Liver (tissue), 3 donors: ENCODE data around the gene C19orf25.

Experiments
- EGR1 ChIP-seq, 2 donors: IDR thresholded peaks; 2 replicates each; pipeline ENCODE4 v1.6.1; 2016 to 2018; ENCODE audit warnings: antibody characterized with exemption in 2 of 2, low read depth in 2 of 2
- GABPA ChIP-seq, 2 donors: IDR thresholded peaks in 1 of 2; conservative IDR thresholded peaks in 1 of 2; 2 replicates each; pipeline ENCODE4 v1.6.1; 2016; ENCODE audit warnings: antibody characterized with exemption in 2 of 2, mild to moderate bottlenecking in 1 of 2, moderate library complexity in 1 of 2
- JUND ChIP-seq, 2 donors: IDR thresholded peaks; 2 replicates each; pipeline ENCODE4 v1.6.1; 2016; ENCODE audit warnings: antibody characterized with exemption in 2 of 2
- NR2F2 ChIP-seq: IDR thresholded peaks from 2 replicates; pipeline ENCODE4 v1.6.1; 2016; ENCODE audit warnings: antibody characterized with exemption
- RAD21 ChIP-seq, 2 donors: IDR thresholded peaks; 2 replicates each; pipeline ENCODE4 v1.6.1; 2016; ENCODE audit warnings: antibody characterized with exemption in 2 of 2, mild to moderate bottlenecking in 2 of 2
- SP1 ChIP-seq: IDR thresholded peaks from 2 replicates; pipeline ENCODE4 v1.6.1; 2018; ENCODE audit warnings: antibody characterized with exemption, mild to moderate bottlenecking
- TAF1 ChIP-seq: conservative IDR thresholded peaks from 2 replicates; pipeline ENCODE4 v1.6.1; 2016; ENCODE audit warnings: antibody characterized with exemption, mild to moderate bottlenecking
- YY1 ChIP-seq: IDR thresholded peaks from 2 replicates; pipeline ENCODE4 v1.6.1; 2016; ENCODE audit warnings: antibody characterized with exemption, mild to moderate bottlenecking
- TF ChIP-seq, protein P1 (sequence below): fragments of 150-350 bp; IDR thresholded peaks from 2 replicates; pipeline ENCODE4 v1.5.1; 2017; ENCODE audit warnings: improper control_type of control experiment, low read depth, low read length; ENCODE audit not compliant: missing input control
- TF ChIP-seq, protein P2 (sequence below): IDR thresholded peaks from 2 replicates; pipeline ENCODE4 v1.6.1; 2016; ENCODE audit warnings: antibody characterized with exemption
- TF ChIP-seq, protein P3 (sequence below): IDR thresholded peaks from 2 replicates; pipeline ENCODE4 v1.6.1; 2016; ENCODE audit warnings: antibody characterized with exemption
- TF ChIP-seq, protein P4 (sequence below): IDR thresholded peaks from 2 replicates; pipeline ENCODE4 v1.6.1; 2016; ENCODE audit warnings: antibody characterized with exemption, mild to moderate bottlenecking
- TF ChIP-seq, protein P5 (sequence below): IDR thresholded peaks from 2 replicates; pipeline ENCODE4 v1.6.1; 2016; ENCODE audit warnings: antibody characterized with exemption
- donor health status: healthy.
- donor health status: healthy.

GRCh38 chr19:1465191-1466016 lies 13.6 kb downstream of the C19orf25 start:
- TF ChIP-seq, protein P1, sequence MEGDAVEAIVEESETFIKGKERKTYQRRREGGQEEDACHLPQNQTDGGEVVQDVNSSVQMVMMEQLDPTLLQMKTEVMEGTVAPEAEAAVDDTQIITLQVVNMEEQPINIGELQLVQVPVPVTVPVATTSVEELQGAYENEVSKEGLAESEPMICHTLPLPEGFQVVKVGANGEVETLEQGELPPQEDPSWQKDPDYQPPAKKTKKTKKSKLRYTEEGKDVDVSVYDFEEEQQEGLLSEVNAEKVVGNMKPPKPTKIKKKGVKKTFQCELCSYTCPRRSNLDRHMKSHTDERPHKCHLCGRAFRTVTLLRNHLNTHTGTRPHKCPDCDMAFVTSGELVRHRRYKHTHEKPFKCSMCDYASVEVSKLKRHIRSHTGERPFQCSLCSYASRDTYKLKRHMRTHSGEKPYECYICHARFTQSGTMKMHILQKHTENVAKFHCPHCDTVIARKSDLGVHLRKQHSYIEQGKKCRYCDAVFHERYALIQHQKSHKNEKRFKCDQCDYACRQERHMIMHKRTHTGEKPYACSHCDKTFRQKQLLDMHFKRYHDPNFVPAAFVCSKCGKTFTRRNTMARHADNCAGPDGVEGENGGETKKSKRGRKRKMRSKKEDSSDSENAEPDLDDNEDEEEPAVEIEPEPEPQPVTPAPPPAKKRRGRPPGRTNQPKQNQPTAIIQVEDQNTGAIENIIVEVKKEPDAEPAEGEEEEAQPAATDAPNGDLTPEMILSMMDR: peak; percentile 49
- TF ChIP-seq, protein P2, sequence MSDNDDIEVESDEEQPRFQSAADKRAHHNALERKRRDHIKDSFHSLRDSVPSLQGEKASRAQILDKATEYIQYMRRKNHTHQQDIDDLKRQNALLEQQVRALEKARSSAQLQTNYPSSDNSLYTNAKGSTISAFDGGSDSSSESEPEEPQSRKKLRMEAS: no peak
- TF ChIP-seq RAD21 (IDR thresholded peaks at IDR 0.05) (peak in 1 of 2 donors; percentile 62), SP1 (no peak), JUND (IDR thresholded peaks at IDR 0.05) (no peak), YY1 (no peak), EGR1 (IDR thresholded peaks at IDR 0.05; ENCODE audit: low read depth in 2 of 2) (no peak), GABPA (IDR thresholded peaks at IDR 0.05 in 1 of 2, conservative IDR thresholded peaks at IDR 0.05 in 1 of 2) (no peak), TAF1 (no peak), NR2F2 (no peak)
- TF ChIP-seq, protein P3, sequence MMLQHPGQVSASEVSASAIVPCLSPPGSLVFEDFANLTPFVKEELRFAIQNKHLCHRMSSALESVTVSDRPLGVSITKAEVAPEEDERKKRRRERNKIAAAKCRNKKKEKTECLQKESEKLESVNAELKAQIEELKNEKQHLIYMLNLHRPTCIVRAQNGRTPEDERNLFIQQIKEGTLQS: no peak
- TF ChIP-seq, protein P4, sequence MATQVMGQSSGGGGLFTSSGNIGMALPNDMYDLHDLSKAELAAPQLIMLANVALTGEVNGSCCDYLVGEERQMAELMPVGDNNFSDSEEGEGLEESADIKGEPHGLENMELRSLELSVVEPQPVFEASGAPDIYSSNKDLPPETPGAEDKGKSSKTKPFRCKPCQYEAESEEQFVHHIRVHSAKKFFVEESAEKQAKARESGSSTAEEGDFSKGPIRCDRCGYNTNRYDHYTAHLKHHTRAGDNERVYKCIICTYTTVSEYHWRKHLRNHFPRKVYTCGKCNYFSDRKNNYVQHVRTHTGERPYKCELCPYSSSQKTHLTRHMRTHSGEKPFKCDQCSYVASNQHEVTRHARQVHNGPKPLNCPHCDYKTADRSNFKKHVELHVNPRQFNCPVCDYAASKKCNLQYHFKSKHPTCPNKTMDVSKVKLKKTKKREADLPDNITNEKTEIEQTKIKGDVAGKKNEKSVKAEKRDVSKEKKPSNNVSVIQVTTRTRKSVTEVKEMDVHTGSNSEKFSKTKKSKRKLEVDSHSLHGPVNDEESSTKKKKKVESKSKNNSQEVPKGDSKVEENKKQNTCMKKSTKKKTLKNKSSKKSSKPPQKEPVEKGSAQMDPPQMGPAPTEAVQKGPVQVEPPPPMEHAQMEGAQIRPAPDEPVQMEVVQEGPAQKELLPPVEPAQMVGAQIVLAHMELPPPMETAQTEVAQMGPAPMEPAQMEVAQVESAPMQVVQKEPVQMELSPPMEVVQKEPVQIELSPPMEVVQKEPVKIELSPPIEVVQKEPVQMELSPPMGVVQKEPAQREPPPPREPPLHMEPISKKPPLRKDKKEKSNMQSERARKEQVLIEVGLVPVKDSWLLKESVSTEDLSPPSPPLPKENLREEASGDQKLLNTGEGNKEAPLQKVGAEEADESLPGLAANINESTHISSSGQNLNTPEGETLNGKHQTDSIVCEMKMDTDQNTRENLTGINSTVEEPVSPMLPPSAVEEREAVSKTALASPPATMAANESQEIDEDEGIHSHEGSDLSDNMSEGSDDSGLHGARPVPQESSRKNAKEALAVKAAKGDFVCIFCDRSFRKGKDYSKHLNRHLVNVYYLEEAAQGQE: no peak
- TF ChIP-seq, protein P5, sequence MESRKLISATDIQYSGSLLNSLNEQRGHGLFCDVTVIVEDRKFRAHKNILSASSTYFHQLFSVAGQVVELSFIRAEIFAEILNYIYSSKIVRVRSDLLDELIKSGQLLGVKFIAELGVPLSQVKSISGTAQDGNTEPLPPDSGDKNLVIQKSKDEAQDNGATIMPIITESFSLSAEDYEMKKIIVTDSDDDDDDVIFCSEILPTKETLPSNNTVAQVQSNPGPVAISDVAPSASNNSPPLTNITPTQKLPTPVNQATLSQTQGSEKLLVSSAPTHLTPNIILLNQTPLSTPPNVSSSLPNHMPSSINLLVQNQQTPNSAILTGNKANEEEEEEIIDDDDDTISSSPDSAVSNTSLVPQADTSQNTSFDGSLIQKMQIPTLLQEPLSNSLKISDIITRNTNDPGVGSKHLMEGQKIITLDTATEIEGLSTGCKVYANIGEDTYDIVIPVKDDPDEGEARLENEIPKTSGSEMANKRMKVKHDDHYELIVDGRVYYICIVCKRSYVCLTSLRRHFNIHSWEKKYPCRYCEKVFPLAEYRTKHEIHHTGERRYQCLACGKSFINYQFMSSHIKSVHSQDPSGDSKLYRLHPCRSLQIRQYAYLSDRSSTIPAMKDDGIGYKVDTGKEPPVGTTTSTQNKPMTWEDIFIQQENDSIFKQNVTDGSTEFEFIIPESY: no peak
